WTC11 (cell line): ENCODE measurements around the gene TNFRSF6B.

ENCODE experiments used
- MXD4 ChIP-seq: fragments of 250-450 bp; sonication (Bioruptor Pico); IDR thresholded peaks from 2 replicates; pipeline ENCODE4 v1.8.0; 2021; ENCODE audit warnings: mild to moderate bottlenecking, moderate library complexity, borderline replicate concordance
- ZBTB21 ChIP-seq: sonication (generic); formaldehyde crosslinking; IDR thresholded peaks from 2 replicates; pipeline ENCODE4 v1.8.1; 2023; ENCODE audit warnings: mild to moderate bottlenecking, missing genetic modification reagents, borderline replicate concordance
- TF ChIP-seq, protein P1 (sequence below): sonication (generic); formaldehyde crosslinking; IDR thresholded peaks from 2 replicates; pipeline ENCODE4 v1.8.0; 2022; ENCODE audit warnings: mild to moderate bottlenecking, missing genetic modification reagents

DNA sequence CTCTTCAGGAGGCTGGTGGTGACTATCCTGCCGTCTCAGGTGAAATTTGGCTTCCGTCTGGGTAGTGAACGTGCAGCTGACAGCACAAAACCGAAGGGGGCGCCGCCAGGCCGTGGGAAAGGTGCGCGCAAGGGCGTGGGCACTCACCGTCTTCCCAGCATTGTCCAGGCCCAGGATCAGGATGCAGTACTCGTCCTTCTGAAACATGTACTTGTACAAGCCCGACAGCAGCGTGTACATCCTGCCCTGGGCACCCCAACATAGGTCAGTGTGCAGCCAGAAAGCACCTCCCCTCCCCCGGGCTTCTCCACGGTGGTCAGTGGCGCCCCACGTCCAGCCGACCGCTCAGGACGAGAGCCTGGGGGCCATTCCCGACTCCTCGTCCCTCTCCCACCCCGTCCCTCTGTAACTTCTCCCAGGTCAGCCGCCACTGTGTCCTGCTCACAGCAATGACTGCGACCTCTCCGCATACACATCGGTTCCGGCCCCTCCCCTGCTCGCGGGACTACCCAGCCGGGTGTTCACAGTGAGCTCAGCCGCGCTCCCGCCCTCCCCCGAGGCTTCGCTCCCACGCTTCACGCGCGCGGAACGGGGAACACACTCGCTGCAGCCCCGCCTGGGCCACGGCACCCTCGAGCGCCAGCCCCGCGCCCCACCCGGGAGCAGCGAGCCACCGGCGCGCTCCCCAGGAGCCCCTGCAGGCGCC is 10.6 kb downstream of the TNFRSF6B start:
- no peak for TF ChIP-seq MXD4
- no peak for TF ChIP-seq ZBTB21
- TF ChIP-seq, protein P1, sequence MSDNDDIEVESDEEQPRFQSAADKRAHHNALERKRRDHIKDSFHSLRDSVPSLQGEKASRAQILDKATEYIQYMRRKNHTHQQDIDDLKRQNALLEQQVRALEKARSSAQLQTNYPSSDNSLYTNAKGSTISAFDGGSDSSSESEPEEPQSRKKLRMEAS (CRISPR knock-in tag) = no peak
